NCI-H446 (cell line): ENCODE data around the gene PODXL.
"Not testable (repeated sequence)": the region's sequence is repeated elsewhere in the genome, so short reads cannot be mapped to it uniquely, and the experiment has no call there.

ENCODE experiments used
- DNase-seq, 2 experiments: peaks; one replicate each; lab custom pipeline; 2025; lab: John Stamatoyannopoulos, UW

Gene PODXL

GRCh38 chr7:131509781-131510180 is 46.6 kb downstream of the PODXL start:
- no peak for DNase-seq

GRCh38 chr7:131508754-131509486 is 47.5 kb downstream of the PODXL start:
- no peak for DNase-seq

GRCh38 chr7:131507592-131508331 is 48.7 kb downstream of the PODXL start:
- DNase-seq = peak in 1 of 2 experiments; percentile 69

GRCh38 chr7:131506597-131506996 is 49.8 kb downstream of the PODXL start:
- DNase-seq = no peak

- DNase-seq = no peak
Measured at GRCh38 chr7:131505636-131506557, 50.5 kb downstream of the PODXL start.

GRCh38 chr7:131505037-131505620 is 51.3 kb downstream of the PODXL start:
- not testable (repeated sequence) for DNase-seq

GRCh38 chr7:131504157-131504899 is 52.1 kb downstream of the PODXL start:
- DNase-seq = no peak

- no peak for DNase-seq
Measured at GRCh38 chr7:131503639-131504038, 52.8 kb downstream of the PODXL start.

GRCh38 chr7:131502810-131503508 is 53.5 kb downstream of the PODXL start:
- DNase-seq = peak; percentile 12 to 58

GRCh38 chr7:131501930-131502685 is 54.3 kb downstream of the PODXL start:
- DNase-seq = no peak

GRCh38 chr7:131501422-131501821 is 55.0 kb downstream of the PODXL start:
- no peak for DNase-seq

- no peak for DNase-seq
Measured at GRCh38 chr7:131500357-131500756, 56.1 kb downstream of the PODXL start.

GRCh38 chr7:131499801-131500200 is 56.6 kb downstream of the PODXL start:
- DNase-seq = no peak

- DNase-seq = no peak
Measured at GRCh38 chr7:131498237-131498885, 58.1 kb downstream of the PODXL start.

GRCh38 chr7:131497454-131497853 is 59.0 kb downstream of the PODXL start:
- no peak for DNase-seq

- no peak for DNase-seq
Measured at GRCh38 chr7:131495669-131496498, 60.5 kb downstream of the PODXL start.

- DNase-seq = no peak
Measured at GRCh38 chr7:131494182-131494581, 62.2 kb downstream of the PODXL start.

GRCh38 chr7:131493581-131493980 is 62.8 kb downstream of the PODXL start:
- DNase-seq = no peak
